Neural crest cell (in vitro differentiated cells): ENCODE results near the gene ABHD2. TPM values are rescaled to one million over a fixed set of nuclear protein-coding genes. Genes with fewer than 3 reads are reported as not detected.

ENCODE experiments used
- DNase-seq: peaks from one replicate; pipeline ENCODE4 v3.0.0; 2021; ENCODE audit warnings: low read depth, mixed read lengths, low spot score
- H3K27ac Mint-ChIP-seq: one replicate; pipeline ENCODE4 v1.8.0; 2021; ENCODE audit warnings: mild to moderate bottlenecking, mixed read lengths; ENCODE audit not compliant: unreplicated experiment
- H3K27me3 Mint-ChIP-seq: 2 replicates; pipeline ENCODE4 v1.8.0; 2021; ENCODE audit warnings: low read depth, mild to moderate bottlenecking, mixed read lengths
- H3K36me3 Mint-ChIP-seq: 2 replicates; pipeline ENCODE4 v1.8.0; 2021; ENCODE audit warnings: low read depth, mild to moderate bottlenecking, mixed read lengths
- H3K4me1 Mint-ChIP-seq: 2 replicates; pipeline ENCODE4 v1.8.0; 2021; ENCODE audit warnings: mixed read lengths
- H3K4me3 Mint-ChIP-seq: one replicate; pipeline ENCODE4 v1.8.0; 2021; ENCODE audit warnings: mild to moderate bottlenecking, mixed read lengths
- H3K9me3 Mint-ChIP-seq: 2 replicates; pipeline ENCODE4 v1.8.0; 2021; ENCODE audit warnings: mixed read lengths
- CTCF ChIP-seq: fragments of 200-600 bp; sonication (generic); conservative IDR thresholded peaks from 2 replicates; pipeline ENCODE4 v1.5.0; 2021; ENCODE audit warnings: antibody characterized with exemption, mild to moderate bottlenecking
- total RNA-seq: library from RNA; stranded (reverse); gene quantifications from 2 replicates; pipeline ENCODE4 v1.2.1, GENCODE V29; 2021

Gene ABHD2
- total RNA-seq, 1 donor from 2014 or later = 31.0 TPM

- no peak for TF ChIP-seq CTCF
- no peak overlapping the region for H3K4me3 Mint-ChIP-seq
- peaks cover 6% of the 10 kb centered on the region for H3K4me1 Mint-ChIP-seq
- H3K36me3 Mint-ChIP-seq = peaks cover 5% of the 10 kb centered on the region
- no peaks in the 10 kb centered on the region for H3K27me3 Mint-ChIP-seq
- H3K27ac Mint-ChIP-seq = no peak overlapping the region
- H3K9me3 Mint-ChIP-seq = no peaks in the 10 kb centered on the region
- DNase-seq = no peak
Measured at GRCh38 chr15:89172921-89173320, 84.7 kb downstream of the ABHD2 start.

- Mint-ChIP-seq H3K4me3 (no peak overlapping the region), H3K9me3 (no peaks in the 10 kb centered on the region), H3K27ac (no peak overlapping the region), H3K4me1 (peaks cover 7% of the 10 kb centered on the region), H3K27me3 (no peaks in the 10 kb centered on the region), H3K36me3 (peaks cover 5% of the 10 kb centered on the region)
- no peak for TF ChIP-seq CTCF
- DNase-seq = no peak
Measured at GRCh38 chr15:89174476-89174875, 86.2 kb downstream of the ABHD2 start.

- no peak overlapping the region for H3K27ac Mint-ChIP-seq
- no peak for TF ChIP-seq CTCF
- no peak for DNase-seq
- H3K4me1 Mint-ChIP-seq = peaks cover 7% of the 10 kb centered on the region
- H3K27me3 Mint-ChIP-seq = no peaks in the 10 kb centered on the region
- no peaks in the 10 kb centered on the region for H3K9me3 Mint-ChIP-seq
- no peak overlapping the region for H3K4me3 Mint-ChIP-seq
- H3K36me3 Mint-ChIP-seq = peaks cover 3% of the 10 kb centered on the region
Measured at GRCh38 chr15:89175617-89176191, 87.4 kb downstream of the ABHD2 start.

- no peak for DNase-seq
- no peak overlapping the region for H3K27ac Mint-ChIP-seq
- H3K9me3 Mint-ChIP-seq = no peaks in the 10 kb centered on the region
- TF ChIP-seq CTCF = no peak
- peaks cover 7% of the 10 kb centered on the region for H3K4me1 Mint-ChIP-seq
- no peaks in the 10 kb centered on the region for H3K27me3 Mint-ChIP-seq
- no peak overlapping the region for H3K4me3 Mint-ChIP-seq
- H3K36me3 Mint-ChIP-seq = peaks cover 3% of the 10 kb centered on the region
Measured at GRCh38 chr15:89177116-89177515, 88.9 kb downstream of the ABHD2 start.

GRCh38 chr15:89177633-89178306 is 89.5 kb downstream of the ABHD2 start:
- Mint-ChIP-seq H3K27ac (peak overlapping the region; percentile 68), H3K4me3 (no peak overlapping the region), H3K4me1 (peaks cover 7% of the 10 kb centered on the region), H3K9me3 (no peaks in the 10 kb centered on the region), H3K36me3 (peaks cover 3% of the 10 kb centered on the region), H3K27me3 (no peaks in the 10 kb centered on the region)
- DNase-seq = peak; percentile 68
- peak; percentile 89 for TF ChIP-seq CTCF
